Activated gamma-delta T cell treated with anti-CD3 and anti-CD28 coated beads, Interleukin-2, amount 50 U/mL, for 16 hours (primary cell): Measurements from ENCODE around the gene GPRC5A.
"Not testable (repeated sequence)": the region's sequence is repeated elsewhere in the genome, so short reads cannot be mapped to it uniquely, and the experiment has no call there.

Experiments
- DNase-seq: peaks from one replicate; pipeline ENCODE4 v3.0.0-alpha.2; 2020; ENCODE audit warnings: low read depth

Gene GPRC5A

GRCh38 chr12:12891080-12891880, at the start of gene GPRC5A:
Gene GPRC5A, plus strand, starts transcription at chr12:12891562. Its CDS starts 16,688 bp downstream, at chr12:12908250.
- no peak for DNase-seq

GRCh38 chr12:12845794-12846243, 45.5 kb upstream of the GPRC5A start:
- no peak for DNase-seq

DNA sequence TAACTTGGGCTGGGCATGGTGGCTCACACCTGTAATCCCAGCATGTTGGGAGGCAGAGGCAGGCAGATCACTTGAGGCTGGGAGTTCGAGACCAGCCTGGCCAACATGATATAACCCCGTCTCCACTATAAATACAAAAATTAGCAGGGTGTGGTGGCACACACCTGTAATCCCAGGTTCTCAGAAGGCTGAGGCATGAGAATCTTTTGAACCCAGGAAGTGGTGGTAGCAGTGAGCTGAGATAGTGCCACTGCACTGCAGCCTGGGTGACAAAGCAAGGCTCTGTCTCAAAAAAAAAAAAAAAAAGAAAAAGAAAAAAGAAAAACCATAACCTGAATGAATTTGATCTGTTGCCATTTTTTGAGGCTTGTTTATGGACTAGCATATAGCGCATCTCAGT, 44.6 kb upstream of the GPRC5A start:
- not testable (repeated sequence) for DNase-seq

- no peak for DNase-seq
Observed at GRCh38 chr12:12853435-12853834, 37.9 kb upstream of the GPRC5A start.

- no peak for DNase-seq
Observed at GRCh38 chr12:12859690-12860089, 31.7 kb upstream of the GPRC5A start.

DNA sequence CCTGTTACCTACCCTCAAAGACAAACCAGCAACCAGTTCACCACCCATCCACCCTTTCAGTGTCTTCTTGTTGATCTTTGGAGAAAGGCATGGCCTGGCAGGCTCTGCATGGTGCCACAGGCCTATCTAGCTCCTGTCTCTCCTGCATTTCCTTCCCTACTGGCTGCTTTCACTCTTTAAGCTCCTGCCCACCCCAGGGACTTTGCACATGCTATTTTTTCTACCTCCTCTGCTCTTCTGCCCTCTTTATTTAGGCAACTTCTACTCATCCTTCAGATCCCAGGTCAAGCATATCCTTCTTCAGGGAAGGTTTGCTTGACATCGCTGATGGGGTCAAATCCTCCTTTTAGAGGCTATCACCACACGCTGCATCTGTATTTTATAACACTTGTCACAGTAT, 27.1 kb upstream of the GPRC5A start:
- no peak for DNase-seq

- DNase-seq, result no peak
Observed at GRCh38 chr12:12868477-12869235, 22.7 kb upstream of the GPRC5A start.

DNA sequence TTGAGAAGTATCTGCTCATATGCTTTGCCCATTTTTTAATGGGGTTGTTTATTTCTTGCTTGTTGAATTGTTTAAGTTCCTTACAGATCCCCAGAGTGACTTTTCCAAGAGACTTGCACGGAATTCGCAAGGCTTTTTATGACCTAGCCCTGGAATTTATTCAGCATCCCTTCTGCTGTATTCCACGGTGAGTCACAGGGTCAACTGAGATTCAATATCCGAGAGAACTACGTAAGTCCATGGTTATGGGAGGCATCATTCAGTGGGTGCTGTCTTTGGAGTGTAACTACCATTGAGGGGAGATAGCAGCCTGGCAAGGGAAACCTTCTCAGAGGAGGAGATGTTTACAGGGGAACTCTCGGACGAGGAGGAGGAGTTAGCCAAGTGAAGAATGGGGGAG, 20.9 kb upstream of the GPRC5A start:
- no peak for DNase-seq

DNA sequence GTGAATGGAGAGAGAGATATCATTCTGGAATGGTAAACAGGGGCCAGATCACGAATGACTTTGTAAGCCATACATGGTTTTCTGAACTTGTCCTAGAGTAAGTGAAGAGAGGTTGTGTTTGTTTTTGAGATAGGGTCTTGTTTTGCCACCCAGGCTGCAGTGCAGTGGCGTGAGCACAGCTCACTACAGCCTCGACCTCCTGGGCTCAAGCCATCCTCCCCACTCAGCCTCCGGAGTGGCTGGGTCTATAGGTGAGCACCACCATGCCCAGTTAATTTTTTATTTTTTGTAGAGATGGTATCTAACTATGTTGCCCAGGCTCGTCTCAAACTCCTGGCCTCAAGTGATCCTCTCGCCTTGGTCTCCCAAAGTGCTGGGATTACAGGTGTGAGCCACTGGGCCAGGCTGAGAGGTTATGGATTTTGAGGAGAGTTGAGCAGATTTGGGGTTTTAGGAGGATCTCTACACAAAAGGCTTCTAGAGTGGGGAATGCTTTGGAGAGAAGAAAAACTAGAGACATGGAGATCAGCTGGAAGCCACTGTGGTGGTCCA, 19.7 kb upstream of the GPRC5A start:
- DNase-seq, result no peak

GRCh38 chr12:12872139-12872933, 19.0 kb upstream of the GPRC5A start:
- no peak for DNase-seq

DNA sequence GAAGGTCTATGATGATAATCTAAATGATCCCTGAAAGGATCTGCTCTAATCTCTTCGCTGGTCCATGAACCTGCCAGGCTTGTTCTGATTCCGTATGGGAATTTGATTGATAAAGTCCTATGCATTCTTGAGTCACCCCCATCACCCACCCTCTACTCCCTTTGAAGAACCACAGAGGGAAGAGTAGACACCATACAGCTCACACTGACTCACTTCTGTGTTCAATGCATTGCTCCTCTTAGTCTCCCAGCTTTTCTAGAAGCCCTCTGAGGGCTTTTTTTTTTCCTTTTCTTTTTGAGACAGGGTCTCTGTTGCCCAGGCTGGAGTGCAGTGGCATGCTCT, 18.5 kb upstream of the GPRC5A start:
- DNase-seq, result no peak

- DNase-seq, result no peak
Observed at GRCh38 chr12:12874029-12874428, 17.3 kb upstream of the GPRC5A start.

DNA sequence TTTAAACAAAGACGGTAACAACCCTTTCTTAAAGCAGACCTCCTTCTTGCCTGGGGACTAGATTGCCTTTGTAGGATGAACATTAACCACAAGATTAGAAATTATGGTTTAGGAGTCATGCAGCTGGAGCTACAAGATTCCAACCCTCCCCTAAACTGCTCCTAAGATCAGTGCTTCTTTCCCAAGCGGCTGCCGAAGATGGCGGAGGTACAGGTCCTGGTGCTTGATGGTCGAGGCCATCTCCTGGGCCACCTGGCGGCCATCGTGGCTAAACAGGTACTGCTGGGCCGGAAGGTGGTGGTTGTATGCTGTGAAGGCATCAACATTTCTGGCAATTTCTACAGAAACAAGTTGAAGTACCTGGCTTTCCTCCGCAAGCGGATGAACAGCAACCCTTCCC, 16.1 kb upstream of the GPRC5A start:
- not testable (repeated sequence) for DNase-seq

DNA sequence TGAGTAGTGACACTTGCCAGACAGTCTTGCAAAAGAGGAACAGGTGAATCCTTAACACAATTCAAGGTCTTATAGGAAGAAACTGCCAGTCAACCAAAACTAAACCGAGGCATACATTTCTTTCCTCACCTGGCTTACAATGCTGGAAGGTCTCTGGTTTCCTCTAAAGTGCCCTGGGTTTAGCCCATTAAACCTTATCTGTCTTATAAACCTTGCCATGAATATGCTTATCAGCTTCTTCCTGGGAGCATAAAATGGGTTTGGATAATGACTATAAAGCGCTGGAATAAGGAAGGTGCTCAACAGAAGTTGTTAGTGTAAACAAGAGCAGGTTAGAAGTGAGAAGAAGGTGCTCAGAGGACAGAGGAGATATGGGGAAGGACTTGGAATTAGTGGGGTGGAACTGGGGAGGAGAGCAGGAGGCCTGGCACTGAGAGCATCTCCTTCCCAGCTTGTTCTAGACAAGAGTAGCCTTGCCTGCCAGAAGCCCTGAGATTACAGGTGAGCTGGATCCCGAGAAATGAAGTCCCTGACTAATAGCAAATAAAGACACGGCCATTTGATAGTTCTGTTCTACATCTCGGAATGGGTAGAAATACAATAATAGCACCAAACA, 14.1 kb upstream of the GPRC5A start:
- no peak for DNase-seq

DNA sequence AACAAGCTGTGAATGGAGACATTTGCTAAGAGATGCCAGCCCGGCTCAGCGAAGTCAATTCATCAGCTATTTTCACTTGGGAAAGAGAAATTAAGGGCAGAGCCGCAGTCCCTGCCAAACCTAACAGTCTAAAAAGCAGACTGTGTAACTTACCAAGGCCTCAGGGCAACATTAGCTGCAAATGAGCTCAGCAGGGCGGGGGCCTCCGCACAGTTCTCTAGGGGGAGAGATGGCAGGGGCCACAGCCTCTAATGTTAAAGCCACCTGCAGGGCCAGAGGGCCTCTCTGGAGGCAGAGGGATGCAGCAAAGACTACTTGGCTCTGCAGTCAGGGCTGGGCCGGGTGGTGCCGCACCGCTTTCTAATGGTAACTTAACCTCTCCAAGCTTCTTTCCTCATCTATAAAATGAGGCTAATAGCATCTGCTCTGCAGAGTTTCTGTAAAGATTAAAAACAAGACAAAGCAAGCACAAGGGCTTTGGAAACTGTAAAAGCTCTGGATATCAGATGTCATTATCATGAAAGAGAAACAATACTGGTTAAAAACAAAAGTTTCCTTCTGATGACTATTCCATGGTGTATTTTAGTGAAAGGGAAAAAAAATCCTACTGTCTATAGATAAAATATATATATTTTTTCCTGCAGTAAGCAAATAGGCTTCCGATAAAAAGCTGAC, 13.4 kb upstream of the GPRC5A start:
- no peak for DNase-seq

GRCh38 chr12:12880537-12880936, 10.8 kb upstream of the GPRC5A start:
- no peak for DNase-seq

DNA sequence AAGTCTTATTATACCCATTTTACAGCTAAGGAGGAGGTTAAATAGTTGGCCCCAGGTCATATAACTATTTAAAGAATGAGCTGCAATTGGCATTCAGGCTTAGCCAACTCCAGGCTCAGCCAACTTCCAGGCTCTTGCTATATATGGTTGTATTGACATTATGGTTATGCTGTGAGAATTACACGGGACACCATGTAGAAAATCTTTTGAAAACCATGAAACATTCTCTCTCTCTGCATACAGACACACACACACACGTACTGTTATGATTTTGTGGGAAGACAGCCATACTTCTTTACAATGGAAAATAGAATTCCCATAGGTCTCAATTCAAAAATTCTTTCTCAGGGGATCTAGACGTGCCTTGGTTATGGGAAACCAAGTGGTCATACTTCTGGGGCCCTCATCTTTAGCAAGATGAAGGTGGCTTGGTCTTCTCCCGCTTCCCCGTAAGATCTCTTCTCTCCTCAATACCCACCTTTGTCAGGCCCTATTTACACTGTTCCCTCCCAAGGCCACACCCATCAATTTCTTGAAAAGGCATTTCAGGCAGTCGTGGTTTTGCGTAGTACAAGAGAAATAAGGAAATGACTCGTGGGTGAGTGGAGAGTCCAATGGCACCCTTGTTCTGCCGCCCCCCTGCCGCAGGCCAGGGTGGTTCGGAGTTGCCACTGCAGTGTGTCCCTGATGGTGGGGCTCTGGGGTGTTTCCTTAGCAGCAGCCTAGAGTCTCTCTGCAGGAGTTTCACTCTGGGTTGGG, 10.0 kb upstream of the GPRC5A start:
- no peak for DNase-seq

DNA sequence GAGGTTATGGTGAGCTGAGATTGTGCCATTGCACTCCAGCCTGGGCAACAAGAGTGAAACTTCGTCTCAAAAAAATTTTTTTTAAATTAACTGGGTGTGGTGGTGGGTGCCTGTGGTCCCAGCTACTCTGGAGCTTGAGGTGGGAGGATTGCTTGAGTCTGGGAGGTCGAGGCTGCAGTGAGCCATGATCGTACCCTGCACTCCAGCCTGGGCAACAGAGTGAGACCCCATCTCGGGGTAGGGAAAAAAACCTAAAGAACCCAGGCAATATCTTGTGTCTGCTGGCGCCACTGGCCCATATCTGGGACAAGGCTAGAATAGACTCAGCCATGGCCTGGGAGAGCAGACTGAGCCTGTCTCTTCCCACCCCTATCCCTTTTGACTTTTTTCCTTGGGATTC, 9.1 kb upstream of the GPRC5A start:
- DNase-seq, result no peak

DNA sequence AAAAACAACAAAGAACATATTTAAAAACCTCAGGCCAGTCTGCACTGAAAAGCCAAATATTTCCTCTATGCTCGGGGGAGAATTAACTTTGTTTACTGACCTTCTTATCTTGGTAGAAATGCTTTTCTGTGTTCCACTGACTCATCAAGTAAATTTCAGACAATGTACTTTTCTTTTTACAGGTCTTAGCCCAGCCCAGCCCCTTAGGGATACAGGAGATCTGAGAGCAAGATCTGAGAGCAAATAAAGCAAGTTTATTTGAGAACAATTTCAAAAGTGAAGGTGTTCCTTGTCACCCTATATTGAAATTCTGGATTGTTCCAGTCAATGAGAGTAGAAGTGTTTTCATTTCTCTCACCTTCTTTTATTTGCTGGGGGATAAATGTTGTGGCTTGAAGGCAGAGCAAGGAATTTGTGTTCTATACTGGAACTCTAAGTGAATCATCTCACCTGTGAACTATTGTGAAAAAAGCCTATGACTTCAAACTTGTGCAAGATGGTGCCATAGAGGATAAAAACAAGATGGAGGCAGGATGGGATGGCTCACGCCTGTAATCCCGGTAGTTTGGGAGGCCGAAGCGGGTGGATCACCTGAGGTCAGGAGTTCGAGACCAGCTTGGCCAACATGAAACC, 7.9 kb upstream of the GPRC5A start:
- no peak for DNase-seq
